NOMO-1 treated with dmso at 0.1 percent for 144 hours (cell line): ENCODE results near the gene ISLR.
"Not testable (repeated sequence)": the region's sequence is repeated elsewhere in the genome, so short reads cannot be mapped to it uniquely, and the experiment has no call there.

Source experiments
- DNase-seq: peaks from one replicate; lab custom pipeline; 2025; ENCODE audit not compliant: unreplicated experiment; lab: John Stamatoyannopoulos, UW

The ISLR gene

DNA sequence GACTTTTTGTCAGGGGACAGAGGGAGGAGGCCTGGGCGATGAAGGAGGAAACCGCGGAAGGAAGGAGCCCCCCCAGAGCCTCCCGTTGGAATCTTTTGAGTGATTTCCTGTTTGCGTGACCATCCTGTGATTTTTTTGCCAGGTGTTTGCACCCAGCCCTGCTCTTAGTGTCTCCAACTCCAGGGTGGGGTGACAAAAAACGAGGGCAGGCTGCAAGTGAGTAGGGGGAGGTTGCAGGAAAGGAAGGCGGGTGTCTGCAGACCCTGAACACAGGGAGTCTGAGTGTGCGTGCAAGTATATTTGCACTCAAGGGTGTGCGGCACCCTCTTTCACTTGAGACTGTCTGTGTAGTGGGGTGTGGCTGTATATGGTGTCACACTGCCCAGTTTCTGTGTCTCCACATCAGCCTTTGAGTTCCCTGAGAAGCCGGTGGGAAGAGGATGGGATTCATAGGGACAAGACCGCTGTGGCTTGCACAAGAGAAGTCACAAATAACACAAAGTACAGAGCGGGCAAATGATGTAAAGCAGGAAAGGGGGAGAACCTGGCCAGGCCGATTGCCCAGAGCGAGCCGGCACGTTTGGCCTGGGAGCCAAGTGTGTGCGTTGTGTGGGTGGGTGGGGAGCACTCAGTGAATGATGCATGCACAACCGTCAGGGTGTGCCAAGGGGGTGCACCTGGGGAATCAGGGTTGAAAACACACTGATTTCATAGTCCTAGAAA is 36.5 kb upstream of the ISLR start:
- no peak for DNase-seq

DNA sequence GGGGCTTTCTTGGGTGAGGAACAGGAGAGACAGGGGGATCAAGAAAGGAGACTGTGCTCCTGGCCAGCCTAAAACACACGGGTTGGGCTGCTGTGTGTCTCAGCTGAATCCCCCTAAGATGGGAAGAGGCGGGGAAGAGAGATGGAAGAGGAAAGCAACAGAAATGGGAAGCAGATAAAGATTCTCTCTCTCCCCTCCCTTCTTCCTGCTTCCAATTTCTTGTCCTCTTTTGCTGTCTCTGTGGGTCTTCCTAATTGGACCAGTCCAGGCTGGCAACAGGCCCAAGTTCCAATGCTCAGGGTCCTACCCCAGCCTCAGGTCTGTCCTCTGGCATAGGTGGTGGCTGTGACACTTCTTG is 36.0 kb upstream of the ISLR start:
- no peak for DNase-seq

DNA sequence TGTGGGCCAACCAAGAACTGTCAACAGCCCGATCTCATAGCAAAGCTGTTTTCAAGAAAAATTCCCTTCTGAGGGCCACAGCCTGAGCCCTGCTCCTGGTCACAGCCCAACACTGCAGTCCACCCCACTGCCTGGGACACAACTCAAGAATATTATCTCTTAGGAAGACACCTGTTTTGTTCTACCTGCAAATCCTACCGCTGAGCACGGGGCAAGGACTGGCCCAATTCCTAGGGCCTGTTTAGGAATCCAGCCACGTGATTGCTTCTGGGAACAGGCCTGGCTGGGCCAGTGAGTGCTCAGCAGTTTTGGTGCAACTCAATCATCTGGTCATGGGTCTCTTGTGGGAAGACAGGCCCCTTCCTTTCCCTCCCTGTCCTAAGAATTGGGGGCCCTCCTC is 34.9 kb upstream of the ISLR start:
- DNase-seq = no peak

DNA sequence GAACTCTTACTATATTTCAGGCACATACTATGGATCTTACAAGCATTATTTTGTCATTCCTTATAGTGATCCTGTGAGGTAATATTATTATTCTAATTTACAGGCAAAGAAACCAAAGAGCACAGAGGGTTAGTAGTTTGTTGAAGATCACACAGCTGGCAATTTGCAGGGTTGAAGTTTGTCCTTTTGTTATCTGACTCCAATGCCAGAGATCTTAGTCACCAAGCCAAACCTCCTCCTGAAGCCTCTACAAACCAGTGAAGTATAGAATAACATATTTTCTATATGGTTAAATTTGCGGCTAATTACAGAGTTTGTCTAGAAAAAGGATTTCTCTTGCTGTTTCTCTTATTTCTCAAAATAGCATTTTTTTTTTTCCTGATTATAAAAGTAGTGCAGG is 31.9 kb upstream of the ISLR start:
- DNase-seq = no peak

DNA sequence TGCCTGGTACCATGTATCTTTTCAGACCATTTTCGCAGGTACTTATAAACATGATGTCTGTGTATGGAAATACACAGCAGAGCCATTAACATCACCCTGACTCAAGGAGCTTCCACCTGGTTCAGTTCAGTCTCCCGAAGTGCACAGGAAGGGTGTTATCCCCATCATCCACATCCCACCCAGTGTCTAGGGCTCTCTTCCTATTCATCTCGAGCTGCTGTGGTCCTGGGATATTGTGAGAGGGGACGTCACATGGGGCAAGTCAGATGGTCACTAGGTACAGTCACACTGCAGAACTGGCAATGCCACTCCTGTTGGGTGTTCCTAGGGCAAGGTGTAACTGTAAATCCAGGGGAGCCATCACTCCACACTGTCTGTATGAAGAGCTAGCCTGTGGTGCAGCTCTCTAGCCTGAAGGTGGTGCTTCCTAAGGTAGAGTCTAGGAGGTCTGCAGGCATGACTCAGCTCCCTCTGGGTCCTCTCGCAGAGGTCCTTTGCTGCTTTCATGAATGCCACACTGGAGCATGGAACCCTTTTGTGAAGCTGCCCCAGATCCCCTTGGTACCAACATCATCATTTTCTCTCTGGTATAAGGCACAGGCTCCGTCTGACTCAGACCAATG is 29.2 kb upstream of the ISLR start:
- no peak for DNase-seq

DNA sequence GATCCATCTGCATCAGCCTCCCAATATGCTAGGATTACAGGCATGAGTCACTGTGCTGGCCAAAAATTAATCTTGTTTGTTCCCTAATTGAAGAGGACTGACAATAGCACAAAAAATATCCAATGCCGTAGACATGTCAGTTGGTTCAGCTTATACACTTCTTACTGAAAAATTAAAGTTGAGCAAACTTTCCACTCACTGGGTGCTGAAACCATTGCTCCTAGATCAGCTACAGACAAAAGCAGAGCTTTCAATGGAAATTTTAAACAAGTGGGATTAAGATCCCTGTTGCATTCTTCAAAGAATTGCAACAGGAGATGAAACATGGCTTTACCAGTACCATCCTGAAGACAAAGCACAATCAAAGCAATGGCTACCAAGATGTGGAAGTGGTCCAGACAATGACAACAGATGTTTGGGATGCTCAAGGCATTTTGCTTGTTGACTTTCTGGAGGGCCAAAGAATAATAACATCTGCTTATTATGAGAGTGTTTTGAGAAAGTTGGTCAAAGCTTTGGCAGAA is 27.2 kb upstream of the ISLR start:
- no peak for DNase-seq

DNA sequence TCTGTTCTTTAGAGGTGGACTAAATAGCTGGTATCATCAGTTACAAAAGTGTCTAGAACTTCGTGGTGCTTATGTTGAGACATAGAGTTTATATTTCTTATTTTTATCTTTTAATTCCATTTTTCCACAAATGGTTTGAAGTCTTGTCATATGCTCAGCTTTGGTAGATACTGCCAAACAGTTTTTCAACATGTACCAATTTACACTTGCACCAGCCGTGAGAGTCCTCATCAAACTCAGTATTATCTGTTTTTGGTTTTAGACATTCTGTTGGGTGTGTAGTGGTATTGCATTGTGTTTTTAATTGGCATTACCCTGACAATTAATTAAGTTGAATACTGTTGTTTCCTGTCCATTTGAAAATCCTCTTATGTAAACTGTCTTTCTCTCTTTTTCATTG is 26.5 kb upstream of the ISLR start:
- DNase-seq = no peak

DNA sequence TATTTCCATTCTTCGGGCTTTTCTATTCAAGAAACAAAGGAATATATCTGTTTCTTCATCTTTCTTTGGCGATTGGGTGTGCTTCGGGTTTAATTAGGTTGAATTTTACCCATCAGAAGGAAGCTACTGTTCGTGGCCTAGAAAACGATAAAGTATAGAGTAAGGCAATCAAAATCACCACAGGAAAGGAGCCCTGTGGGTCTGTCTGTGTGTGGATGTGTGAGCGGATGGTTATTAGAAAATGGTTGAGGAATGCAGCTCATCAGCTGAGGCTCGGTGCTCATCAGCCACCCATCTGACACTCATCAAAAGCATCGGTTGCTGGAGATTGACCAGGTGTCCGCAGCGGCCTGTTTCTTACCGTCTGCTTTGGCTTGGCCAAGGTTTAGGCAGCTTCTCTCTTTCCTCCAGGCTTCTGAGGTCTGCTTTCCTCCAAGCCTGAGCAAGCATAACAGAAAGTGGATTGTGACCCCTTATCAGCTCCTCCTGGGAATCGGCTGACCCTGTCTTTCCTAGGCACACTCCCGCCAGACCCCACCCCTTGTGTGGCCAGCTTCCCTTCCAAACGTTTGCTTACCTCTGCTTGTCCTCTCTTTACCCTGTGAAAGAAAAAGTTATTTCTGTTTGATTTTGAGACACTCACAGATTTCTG is 17.6 kb upstream of the ISLR start:
- DNase-seq = no peak

DNA sequence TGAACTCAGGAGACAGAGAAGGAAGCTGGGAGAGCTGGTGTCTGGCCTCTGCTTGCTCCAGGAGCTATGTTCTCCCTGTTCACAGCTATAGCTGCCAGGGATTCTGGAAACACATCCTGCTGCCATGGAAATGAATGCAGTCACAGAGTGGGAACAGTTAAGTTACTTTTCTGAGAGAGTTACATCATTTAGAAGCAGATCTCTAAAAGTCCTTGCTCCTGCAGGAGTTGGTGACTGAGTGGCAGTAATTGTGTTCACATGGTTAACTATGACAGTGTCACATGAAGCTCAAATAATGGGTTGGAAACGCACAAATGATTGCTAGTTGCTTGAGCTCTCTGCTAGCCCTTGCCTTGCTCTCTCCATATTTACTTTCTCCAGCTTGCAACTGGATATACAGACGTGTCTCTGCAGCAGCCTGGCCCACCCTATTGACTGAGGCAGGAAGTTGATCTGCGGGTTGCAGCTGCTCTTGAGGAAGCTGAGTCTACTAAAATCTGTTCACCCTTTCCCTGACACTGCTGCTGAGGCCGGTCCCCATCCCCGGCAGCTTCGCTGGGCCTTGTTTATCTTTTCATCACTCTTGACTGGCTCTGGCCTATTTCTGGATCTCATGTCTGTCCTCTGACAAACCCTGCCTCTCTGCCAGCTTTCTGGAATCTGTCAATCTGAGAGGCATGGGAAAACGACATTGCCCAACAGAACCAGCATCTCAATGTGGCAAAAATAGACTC is 16.7 kb upstream of the ISLR start:
- no peak for DNase-seq

DNA sequence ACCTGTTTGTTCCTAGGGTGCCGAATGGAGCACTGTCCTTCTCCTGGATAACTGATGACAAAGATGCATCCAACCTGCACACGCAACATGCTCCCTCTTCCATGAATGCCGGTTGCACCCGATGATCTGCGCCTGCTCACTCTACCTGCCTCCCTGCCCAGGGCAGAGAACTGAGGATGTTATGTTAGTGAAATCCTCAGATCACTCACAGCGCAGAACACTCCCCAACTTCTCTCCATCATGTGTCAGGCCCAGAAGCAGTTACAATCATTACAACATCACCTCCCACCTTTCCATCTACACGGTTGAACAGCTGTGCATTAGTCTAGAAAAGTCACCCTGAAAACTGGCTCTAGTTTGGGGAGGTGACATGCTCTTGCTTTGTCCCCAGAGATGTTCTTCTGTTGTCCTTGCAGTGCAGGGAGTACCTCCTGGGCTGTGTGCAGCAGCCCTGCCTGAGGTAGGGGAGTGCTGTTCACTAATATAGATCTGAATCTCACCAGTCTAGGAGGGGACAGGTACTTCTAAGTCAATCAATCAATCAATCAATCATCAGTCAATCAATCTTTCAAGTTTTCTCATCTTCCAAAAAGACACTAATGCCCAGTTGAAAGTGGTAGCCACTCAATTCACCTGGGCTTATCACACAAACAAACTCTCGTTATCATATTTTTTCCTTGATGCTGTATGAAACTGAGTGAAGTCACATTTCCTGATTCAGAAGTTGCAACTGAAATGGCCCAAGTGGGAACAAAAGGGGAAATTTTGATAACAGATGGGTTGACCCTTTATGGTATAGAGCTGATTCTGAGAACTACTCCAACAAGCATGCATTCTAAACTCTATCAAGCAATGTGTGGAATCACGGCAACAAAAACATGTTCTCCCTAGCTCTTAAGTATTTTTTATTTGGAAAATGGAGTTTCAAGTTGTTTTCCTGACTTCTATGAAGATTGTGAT is 15.4 kb upstream of the ISLR start:
- DNase-seq = no peak

DNA sequence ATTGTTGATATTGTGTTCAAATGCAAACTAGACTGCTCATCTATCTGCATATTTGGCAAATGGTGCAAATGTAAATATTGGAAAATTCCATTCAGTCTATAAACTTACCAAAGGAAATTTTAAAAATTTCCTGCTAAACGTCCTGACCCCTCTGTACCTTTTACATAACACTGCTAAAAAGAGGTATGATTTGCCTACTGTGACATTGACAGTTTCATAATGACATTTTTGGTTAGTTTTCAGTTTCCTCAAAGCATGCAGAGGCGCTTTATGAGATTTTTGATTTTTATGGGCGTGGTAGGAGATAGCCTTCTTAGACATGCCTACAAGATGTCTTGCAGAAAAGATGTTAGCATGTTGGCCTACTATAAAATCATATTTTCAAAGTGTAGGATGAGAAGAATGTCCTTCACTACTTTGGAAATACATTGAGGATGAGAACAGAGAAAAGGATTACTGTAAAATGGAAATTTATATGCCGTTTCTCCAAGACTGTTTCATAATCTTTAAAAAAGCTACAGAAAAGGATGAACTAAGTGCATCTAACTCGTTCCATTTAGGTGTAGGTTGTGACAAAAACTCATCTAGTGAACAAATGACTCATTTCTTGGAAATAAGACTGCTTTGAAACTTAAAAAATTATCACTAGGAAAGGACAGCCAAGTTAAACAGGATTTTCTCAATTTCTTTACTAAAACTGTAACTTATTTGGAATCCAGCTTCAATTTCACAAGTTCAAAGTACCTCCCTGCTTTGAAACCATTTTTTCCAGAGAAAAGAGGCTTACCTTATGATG is 14.5 kb upstream of the ISLR start:
- DNase-seq = no peak

DNA sequence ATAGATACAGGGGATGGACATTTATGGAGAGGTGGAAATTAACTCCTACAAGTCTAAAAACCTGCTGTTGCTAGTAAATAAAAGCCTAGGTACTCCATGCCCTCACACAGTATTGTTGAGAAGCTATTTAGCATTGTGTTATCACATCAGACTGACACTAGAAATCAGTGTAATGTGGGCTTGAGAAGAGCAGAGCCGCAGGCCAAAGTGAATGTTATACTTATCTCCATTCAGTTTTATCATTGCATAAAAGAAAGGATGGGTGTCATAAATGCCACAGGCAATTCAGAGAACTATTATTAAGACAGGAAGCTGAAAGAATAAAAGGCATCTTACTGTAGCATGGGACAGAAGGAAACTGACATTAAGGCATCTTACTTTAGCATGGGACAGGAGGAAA is 13.7 kb upstream of the ISLR start:
- DNase-seq = no peak

DNA sequence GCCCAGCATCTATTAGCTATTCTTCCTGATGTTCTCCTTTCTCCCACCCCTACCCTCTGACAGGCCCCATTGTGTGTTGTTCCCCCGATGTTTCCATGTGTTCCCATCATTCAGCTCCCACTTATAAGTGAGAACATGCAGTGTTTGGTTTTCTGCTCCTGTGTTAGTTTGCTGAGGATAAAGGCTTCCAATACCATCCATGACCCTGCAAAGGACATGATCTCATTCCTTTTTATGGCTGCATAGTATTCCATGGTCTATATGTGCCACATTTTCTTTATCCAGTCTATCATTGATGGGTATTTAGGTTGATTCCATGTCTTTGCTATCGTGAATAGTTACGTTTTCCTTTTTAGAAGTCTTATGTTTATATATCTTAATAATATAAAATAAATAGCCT is 13.1 kb upstream of the ISLR start:
- not testable (repeated sequence) for DNase-seq

DNA sequence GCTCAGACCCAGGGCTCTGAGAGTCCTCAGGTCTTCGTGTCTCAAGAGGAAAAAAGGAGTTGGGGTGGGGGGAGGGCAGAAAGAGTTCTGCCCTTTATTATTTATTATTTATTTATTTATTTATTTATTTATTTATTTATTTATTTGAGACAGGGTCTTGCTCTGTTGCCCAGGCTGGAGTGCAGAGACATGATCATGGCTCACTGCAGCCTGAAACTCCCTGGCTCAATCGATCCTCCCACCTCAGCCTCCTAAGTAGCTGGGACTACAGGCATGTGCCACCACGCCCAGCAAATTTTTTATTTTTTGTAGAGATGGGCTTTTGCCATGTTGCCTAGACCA is 11.3 kb upstream of the ISLR start:
- DNase-seq = not testable (repeated sequence)

DNA sequence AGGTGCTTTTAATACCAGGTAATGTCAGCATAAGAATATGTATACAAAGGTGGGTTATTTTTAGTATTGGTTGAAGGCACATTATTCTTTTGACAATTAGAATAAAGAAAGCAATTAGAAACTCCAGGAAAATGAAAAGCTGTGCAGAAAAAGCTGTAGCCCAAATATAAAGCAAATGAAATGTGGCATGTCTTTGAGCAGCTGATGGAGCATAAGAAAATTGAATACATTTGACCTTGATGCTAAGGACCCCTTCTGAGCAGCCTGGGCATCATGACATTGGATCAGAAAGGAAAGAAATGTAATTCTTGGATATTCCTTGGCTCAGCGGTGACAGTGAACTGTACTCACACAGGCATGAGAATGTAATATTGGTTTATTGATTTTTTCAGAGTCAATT is 8.0 kb upstream of the ISLR start:
- DNase-seq = no peak

DNA sequence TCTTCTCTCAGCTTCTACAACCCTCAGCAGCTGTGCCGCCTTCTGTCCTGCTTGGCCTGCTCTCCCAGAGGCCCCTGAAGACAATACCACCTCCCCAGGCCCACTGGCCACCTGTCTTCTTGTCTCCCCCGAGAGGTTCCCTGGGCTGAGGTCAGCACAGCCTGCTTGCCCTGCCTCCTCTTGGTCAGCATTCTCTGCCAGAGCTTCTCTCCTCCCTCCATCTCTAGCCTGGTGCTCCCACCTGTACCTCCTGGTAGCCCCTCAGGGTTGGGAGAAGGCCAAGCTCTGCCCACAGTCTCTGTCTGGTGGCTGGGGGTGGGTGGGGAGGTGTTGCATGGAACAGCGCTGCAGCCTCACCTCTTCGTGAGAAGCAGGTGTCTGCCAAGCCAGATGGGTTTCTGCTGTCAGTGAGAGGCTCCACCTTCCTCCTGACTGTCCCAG is 5.6 kb upstream of the ISLR start:
- DNase-seq = no peak

DNA sequence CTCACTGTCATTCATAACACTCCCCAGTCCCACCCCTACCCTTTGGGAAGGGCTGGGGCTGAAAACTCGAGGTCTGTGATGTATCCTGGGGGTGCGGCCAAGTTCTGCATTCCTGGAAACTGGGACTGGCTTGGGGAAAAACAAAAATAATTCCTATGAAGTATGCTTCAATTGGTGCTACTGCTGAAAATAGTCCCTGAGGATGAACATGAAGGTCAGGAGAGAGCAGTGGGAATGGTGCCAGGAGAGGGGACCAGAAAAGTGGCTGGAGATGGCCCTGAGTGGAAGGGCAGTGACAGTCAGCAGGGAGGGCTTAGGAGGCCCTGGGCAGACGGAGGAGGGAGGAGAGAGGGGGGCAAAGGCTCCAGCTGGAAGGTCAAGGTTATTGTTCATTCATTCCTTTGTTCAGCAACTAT is 4.8 kb upstream of the ISLR start:
- DNase-seq = no peak

DNA sequence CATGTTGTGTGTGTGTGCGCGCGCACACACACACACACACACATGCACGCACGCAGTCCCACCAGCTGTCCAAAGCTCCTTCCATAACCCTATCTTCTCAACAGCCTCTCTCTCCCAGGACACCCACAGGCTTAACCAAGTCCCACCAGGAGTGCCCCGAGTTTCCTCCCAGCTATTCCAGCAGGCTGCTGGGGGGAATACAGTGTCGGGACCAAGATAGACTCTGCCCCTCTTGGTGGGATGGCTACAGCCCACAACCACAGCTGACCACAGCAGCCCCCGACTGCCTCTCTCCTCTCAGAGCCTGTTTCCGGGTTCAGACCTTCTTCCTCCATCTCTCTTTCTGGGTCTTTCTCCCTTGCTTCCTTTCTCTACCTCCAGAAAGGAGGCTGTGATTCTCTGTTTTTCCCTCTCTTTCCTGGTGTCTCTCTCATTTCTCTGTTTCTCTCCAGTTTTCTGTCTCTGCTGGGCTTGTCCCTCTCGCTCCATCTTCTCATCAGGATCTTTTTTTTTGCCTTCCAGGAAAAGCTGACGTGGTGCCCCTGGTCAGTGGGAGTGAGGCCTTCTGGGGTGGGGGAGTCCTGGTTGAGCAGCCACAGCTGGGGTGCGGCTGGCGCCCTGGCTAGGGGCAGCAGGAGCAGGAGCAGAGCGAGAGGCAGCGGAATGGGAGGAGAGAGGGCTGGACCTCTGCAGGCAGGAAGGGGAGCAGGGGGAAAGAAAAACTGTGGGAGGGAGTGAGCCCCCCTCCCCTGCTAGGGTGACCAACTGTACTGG is 3.3 kb upstream of the ISLR start:
- no peak for DNase-seq
